ENCODE data around the gene MFF.

MFF gene

GRCh38 chr2:227324995-227325838 is at the start of gene MFF:
TSS of gene MFF (plus strand) at chr2:227325251. CDS start at chr2:227330666, 5,415 bp downstream.
- DNase-seq (ENCODE audit: low read depth in 2 of 2) = peak; percentile 81 to 84

GRCh38 chr2:227280895-227281294 is 44.2 kb upstream of the MFF start:
- no peak for DNase-seq (ENCODE audit: low read depth in 2 of 2)

GRCh38 chr2:227285741-227286236 is 39.3 kb upstream of the MFF start:
- DNase-seq (ENCODE audit: low read depth in 2 of 2) = no peak

- no peak for DNase-seq (ENCODE audit: low read depth in 2 of 2)
Measured at GRCh38 chr2:227287771-227288170, 37.3 kb upstream of the MFF start.

GRCh38 chr2:227292314-227292713 is 32.7 kb upstream of the MFF start:
- no peak for DNase-seq (ENCODE audit: low read depth in 2 of 2)

- DNase-seq (ENCODE audit: low read depth in 2 of 2) = no peak
Measured at GRCh38 chr2:227293531-227293930, 31.5 kb upstream of the MFF start.

- DNase-seq (ENCODE audit: low read depth in 2 of 2) = no peak
Measured at GRCh38 chr2:227295806-227296205, 29.2 kb upstream of the MFF start.

GRCh38 chr2:227296671-227297405 is 28.2 kb upstream of the MFF start:
- no peak for DNase-seq (ENCODE audit: low read depth in 2 of 2)

- DNase-seq (ENCODE audit: low read depth in 2 of 2) = no peak
Measured at GRCh38 chr2:227301523-227301922, 23.5 kb upstream of the MFF start.

GRCh38 chr2:227308784-227309183 is 16.3 kb upstream of the MFF start:
- DNase-seq (ENCODE audit: low read depth in 2 of 2) = no peak

- DNase-seq (ENCODE audit: low read depth in 2 of 2) = no peak
Measured at GRCh38 chr2:227310756-227311110, 14.3 kb upstream of the MFF start.

- DNase-seq (ENCODE audit: low read depth in 2 of 2) = no peak
Measured at GRCh38 chr2:227311861-227312506, 13.1 kb upstream of the MFF start.

GRCh38 chr2:227312579-227312978 is 12.5 kb upstream of the MFF start:
- no peak for DNase-seq (ENCODE audit: low read depth in 2 of 2)

- no peak for DNase-seq (ENCODE audit: low read depth in 2 of 2)
Measured at GRCh38 chr2:227313310-227313709, 11.7 kb upstream of the MFF start.

- no peak for DNase-seq (ENCODE audit: low read depth in 2 of 2)
Measured at GRCh38 chr2:227317834-227318233, 7.2 kb upstream of the MFF start.

GRCh38 chr2:227320305-227321094 is 4.6 kb upstream of the MFF start:
- no peak for DNase-seq (ENCODE audit: low read depth in 2 of 2)

GRCh38 chr2:227322530-227323205 is 2.4 kb upstream of the MFF start:
- DNase-seq (ENCODE audit: low read depth in 2 of 2) = no peak

- DNase-seq (ENCODE audit: low read depth in 2 of 2) = no peak
Measured at GRCh38 chr2:227323818-227324217, 1.2 kb upstream of the MFF start.

GRCh38 chr2:227324642-227324994 is 433 bp upstream of the MFF start:
- peak in 1 of 2 experiments; percentile 10 for DNase-seq (ENCODE audit: low read depth in 2 of 2)

- no peak for DNase-seq (ENCODE audit: low read depth in 2 of 2)
Measured at GRCh38 chr2:227325839-227326195, 766 bp downstream of the MFF start.

- DNase-seq (ENCODE audit: low read depth in 2 of 2) = no peak
Measured at GRCh38 chr2:227326783-227327182, 1.7 kb downstream of the MFF start.

Measured in fibroblast of skin of left quadriceps (primary cell).